Daoy (cell line): ENCODE measurements around the gene SELENOV. TPM values are rescaled to one million over a fixed set of nuclear protein-coding genes. Genes with fewer than 3 reads are reported as not detected.

Experiments
- DNase-seq: peaks from one replicate; pipeline ENCODE4 v3.0.0-alpha.2; 2015; ENCODE audit warnings: low read depth
- total RNA-seq: library from RNA; depleted of rRNA; stranded (reverse); fragments of >200 nt; shearing (Covaris generic); gene quantifications from 2 replicates; pipeline ENCODE4 v1.2.3, GENCODE V29; 2014

Gene SELENOV
- total RNA-seq, 1 experiment from 2014 or later: 0.57 TPM

DNA sequence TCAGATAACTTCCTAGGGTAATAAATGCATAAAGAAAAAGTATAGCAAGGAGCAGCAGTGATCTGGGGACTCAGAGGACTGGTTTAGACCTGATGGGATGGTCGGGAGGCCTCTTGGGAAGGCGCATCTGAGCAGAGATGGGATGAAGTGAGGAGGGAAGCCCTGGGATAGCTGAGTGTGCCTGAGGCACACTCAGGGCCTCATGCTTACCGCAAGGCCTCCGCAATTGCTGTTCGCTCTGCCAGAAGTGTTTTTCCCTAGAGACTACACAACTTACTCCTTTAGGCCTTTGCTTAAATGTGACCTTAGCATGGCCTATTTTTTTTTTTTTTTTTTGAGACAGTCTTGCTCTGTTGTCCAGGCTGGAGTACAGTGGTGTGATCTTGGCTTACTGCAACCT is 20.3 kb upstream of the SELENOV start:
- no peak for DNase-seq

GRCh38 chr19:39496063-39496462 is 18.9 kb upstream of the SELENOV start:
- DNase-seq: no peak

- DNase-seq: no peak
Observed at GRCh38 chr19:39497701-39497995, 17.3 kb upstream of the SELENOV start.

DNA sequence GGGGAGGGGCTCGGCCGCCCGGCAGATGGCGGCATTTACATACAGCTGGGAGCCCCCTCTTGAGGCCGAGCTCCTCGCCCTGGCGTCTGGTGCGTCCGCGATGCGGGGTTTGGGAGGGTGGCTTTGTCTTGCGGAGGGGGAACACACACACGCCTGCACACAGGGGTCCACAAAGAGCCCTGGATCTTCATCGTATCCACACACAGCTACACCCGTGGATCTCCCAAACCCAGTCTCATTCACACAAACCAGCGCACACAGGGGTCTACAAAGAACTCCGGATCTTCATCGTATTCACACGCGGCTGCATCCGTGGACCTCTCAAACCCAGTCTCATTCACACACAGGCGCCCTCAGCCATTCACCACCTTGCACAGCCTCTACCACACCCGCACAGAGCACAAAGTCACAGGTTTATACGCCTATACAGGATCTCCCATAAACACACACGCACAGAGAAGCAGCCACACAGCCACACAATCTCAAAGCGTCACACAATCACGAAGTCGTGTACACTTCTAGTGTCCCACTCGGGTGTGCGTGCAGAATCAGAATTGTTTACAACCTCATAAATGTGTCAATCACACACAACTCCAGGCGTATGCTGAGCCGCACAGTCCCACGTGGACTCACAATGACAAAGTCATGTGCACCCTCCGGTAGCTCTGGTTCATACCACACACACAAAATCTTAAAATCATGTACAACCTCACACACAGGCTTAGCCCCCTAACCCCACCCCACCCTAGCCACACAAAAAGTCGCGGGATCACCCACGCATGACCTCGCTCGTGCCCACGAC is 16.7 kb upstream of the SELENOV start:
- peak; percentile 68 for DNase-seq

- peak; percentile 50 for DNase-seq
Observed at GRCh38 chr19:39498798-39499642, 15.9 kb upstream of the SELENOV start, which contains the start of gene DLL3. Gene DLL3, plus strand, starts transcription at chr19:39498947. Its CDS starts 28 bp downstream, at chr19:39498975.

DNA sequence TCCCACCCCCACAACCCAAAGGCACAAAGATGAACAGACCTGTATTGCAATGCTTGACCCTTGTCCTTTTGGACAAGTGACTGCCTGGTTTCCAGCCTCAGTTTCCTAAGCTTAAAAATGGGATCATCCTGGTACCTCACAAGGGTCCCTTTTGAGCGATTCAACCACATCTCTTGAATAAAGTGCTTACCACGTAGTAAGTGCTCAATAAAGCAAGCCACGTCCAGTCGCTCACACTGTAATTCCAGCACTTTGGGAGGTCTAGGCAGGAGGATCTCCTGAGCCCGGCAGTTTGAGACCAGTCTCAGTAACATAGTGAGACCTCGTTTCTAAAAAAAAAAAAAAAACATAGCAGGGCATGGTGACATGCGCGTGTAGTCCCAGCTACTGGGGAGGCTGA is 15.0 kb upstream of the SELENOV start:
- no peak for DNase-seq

GRCh38 chr19:39500543-39500942 is 14.4 kb upstream of the SELENOV start:
- DNase-seq: no peak

- DNase-seq: no peak
Observed at GRCh38 chr19:39501340-39501739, 13.6 kb upstream of the SELENOV start.

DNA sequence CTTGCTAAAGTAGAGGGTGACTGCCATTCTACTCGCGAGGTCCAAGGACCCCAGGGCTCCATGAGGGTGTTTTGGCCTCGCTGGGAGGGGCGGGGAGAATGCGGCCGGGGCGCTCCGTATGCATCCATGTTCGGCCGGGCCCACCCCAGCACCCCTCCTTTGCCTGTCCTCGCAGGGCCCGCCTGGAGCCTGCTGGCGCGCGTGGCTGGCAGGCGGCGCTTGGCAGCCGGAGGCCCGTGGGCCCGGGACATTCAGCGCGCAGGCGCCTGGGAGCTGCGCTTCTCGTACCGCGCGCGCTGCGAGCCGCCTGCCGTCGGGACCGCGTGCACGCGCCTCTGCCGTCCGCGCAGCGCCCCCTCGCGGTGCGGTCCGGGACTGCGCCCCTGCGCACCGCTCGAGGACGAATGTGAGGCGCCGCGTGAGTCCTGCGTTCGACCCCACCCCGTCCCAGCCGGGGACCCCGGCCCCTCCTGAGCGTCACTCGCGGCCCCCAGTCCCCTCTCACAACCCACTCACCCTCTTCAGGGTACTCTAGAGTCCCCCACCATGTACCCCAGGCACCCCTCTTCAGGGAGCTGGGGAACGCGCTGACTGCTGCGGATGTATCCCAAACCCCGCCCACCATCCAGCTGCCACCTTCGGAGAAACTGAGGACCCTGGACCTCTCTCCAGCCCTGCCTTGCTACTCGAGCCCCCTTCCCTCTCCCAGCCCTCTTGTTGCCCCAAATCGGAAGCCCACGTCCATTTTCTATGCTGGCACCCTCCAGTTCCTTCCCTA is 12.1 kb upstream of the SELENOV start:
- peak; percentile 86 for DNase-seq

- no peak for DNase-seq
Observed at GRCh38 chr19:39506598-39506943, 8.4 kb upstream of the SELENOV start.

DNA sequence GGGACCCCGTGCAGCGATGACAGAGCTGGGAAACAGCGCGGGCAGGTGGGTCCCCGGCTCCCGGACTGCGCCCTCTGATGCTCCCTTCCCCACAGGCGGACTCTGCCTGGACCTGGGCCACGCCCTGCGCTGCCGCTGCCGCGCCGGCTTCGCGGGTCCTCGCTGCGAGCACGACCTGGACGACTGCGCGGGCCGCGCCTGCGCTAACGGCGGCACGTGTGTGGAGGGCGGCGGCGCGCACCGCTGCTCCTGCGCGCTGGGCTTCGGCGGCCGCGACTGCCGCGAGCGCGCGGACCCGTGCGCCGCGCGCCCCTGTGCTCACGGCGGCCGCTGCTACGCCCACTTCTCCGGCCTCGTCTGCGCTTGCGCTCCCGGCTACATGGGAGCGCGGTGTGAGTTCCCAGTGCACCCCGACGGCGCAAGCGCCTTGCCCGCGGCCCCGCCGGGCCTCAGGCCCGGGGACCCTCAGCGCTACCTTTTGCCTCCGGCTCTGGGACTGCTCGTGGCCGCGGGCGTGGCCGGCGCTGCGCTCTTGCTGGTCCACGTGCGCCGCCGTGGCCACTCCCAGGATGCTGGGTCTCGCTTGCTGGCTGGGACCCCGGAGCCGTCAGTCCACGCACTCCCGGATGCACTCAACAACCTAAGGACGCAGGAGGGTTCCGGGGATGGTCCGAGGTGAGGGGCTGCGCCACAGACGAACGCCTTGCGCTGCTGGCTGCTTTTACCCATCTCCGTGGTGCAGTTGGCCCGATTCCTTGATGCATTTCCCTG is 7.8 kb upstream of the SELENOV start:
- DNase-seq: peak; percentile 91

- DNase-seq: no peak
Observed at GRCh38 chr19:39507715-39508364, 7.1 kb upstream of the SELENOV start.

- DNase-seq: no peak
Observed at GRCh38 chr19:39508629-39509028, 6.3 kb upstream of the SELENOV start.

GRCh38 chr19:39509233-39509632 is 5.7 kb upstream of the SELENOV start:
- DNase-seq: no peak

DNA sequence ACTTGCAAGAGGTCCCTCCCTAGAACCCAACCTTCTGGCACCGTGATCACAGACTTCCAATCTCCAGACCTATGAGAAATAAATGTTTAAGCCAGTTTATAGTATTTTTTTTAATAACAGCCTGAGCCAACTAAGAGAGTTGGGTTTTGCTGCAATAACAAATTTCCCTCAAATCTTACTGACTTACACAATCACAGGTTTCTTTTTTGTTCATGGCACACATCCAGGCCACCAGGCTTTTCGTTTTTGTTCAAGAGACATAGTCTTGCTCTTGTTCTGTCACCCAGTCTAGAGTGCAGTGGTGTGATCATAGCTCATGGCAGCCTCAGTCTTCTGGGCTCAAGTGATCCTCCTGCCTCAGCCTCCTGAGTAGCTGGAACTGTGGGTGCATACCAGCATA is 2.0 kb upstream of the SELENOV start:
- DNase-seq: no peak

GRCh38 chr19:39515551-39516191 is 732 bp downstream of the SELENOV start:
- no peak for DNase-seq

GRCh38 chr19:39516270-39516669 is 1.3 kb downstream of the SELENOV start:
- DNase-seq: no peak

DNA sequence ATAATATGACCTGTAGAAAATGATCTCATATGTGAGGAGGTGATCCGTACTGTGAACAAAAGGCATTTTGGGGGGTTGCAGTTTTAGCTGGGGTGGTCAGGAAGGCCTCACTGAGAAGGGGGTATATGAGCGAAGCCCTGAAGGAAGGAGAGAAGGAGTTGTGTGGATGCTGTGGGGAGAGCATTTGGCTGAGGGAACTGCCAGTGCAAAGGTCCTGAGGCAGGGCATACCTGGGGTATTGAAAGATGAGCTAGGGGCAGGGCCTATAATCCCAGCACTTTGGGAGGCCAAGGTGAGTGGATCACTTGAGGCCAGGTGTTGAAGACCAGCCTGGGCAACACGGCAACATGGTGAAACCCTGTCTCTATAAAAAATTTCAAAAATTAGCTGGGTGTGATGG is 2.5 kb downstream of the SELENOV start:
- no peak for DNase-seq

GRCh38 chr19:39518458-39518857 is 3.5 kb downstream of the SELENOV start:
- no peak for DNase-seq

- DNase-seq: no peak
Observed at GRCh38 chr19:39518975-39519374, 4.0 kb downstream of the SELENOV start.
